ENCODE results near the gene BPTF. TPM values are rescaled to one million over a fixed set of nuclear protein-coding genes. Genes with fewer than 3 reads are reported as not detected.
"Not testable (repeated sequence)": the region's sequence is repeated elsewhere in the genome, so short reads cannot be mapped to it uniquely, and the experiment has no call there.

BPTF gene, protein sequence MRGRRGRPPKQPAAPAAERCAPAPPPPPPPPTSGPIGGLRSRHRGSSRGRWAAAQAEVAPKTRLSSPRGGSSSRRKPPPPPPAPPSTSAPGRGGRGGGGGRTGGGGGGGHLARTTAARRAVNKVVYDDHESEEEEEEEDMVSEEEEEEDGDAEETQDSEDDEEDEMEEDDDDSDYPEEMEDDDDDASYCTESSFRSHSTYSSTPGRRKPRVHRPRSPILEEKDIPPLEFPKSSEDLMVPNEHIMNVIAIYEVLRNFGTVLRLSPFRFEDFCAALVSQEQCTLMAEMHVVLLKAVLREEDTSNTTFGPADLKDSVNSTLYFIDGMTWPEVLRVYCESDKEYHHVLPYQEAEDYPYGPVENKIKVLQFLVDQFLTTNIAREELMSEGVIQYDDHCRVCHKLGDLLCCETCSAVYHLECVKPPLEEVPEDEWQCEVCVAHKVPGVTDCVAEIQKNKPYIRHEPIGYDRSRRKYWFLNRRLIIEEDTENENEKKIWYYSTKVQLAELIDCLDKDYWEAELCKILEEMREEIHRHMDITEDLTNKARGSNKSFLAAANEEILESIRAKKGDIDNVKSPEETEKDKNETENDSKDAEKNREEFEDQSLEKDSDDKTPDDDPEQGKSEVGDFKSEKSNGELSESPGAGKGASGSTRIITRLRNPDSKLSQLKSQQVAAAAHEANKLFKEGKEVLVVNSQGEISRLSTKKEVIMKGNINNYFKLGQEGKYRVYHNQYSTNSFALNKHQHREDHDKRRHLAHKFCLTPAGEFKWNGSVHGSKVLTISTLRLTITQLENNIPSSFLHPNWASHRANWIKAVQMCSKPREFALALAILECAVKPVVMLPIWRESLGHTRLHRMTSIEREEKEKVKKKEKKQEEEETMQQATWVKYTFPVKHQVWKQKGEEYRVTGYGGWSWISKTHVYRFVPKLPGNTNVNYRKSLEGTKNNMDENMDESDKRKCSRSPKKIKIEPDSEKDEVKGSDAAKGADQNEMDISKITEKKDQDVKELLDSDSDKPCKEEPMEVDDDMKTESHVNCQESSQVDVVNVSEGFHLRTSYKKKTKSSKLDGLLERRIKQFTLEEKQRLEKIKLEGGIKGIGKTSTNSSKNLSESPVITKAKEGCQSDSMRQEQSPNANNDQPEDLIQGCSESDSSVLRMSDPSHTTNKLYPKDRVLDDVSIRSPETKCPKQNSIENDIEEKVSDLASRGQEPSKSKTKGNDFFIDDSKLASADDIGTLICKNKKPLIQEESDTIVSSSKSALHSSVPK (N-terminal part only)
- 100 to 1,000 TPM; 105 to 120 (median 109) TPM for polyA plus RNA-seq (ENCODE audit: insufficient read length in 3 of 3)

DNA sequence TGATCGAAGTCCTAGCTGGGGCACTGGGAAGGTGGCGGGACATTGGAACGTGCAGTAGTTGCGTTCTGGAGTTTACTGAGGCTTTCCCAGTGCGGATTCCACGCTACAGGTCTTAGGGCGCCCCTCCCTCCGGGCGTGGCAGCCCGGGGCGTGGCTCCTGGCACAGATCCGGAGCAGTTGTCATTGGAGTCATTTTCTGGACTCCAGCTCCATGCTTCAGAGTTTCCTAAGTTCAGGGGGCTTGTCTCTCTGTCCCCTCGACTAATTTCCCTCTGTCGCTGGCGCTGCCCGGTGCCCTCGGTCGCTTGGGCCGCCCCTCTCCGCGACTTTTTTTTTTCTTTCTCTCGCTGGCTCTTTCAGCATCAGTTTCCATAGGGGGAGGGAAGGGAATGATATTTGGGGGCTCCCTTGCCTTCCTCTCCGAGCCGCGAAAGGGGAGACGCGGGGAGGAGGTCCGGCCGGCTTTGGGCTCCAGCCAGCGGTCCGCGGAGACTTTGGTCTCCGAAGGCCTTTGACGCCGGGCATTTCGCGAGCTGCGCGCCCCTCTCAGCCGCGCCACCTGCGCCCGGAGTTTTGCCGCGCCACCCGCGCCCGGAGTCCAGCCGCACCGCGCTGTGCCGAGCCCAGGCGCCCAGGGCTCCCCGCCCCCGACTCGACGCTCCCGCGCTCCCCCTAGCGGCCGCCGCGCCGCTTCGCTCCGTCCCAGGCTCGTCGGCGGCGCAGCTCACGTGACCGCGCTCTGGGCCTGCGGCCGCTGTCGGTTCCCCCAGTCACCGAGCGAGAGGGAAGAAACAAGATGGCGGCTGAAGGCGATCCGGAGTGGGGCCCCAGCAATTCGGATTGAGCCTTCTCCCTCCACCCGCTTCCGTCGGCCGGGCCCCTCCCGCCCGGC lies at the start of gene BPTF:
Gene BPTF (plus strand): TSS at position 769 of the 892 bp plus-strand sequence. CDS start 222 bp downstream, outside the sequence.
- peak; percentile 81 to 89 (median 85) for DNase-seq (ENCODE audit: low read depth in 3 of 3, low spot score in 2 of 3)

DNA sequence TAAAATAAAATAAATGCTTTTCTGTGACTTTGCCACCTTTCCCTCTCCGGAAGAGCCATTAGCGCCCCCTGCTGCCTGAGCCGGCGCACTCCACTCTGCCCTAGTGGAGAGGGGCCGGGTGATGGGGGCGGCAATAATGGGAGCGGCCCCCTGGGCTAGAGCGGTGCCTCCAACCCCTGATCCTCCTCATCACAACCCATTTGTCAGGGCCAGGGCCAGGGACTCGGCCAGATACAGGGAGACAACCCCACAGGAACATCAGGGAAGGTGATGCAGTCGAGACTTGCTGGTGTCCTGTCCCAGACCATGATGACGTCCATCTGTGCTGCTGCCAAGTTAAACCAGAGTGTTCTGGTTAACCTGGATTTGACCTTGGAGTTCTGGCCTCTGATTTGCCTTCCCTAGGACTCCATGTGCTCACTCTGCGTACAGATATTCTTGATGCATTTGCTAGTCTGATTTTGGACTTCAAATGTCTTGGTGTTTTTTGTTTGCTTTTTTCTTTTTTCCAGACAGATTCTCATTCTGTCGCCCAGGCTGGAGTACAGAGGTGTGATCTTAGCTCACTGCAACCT lies 46.1 kb upstream of the BPTF start:
- no peak for DNase-seq (ENCODE audit: low read depth in 3 of 3, low spot score in 2 of 3)

DNA sequence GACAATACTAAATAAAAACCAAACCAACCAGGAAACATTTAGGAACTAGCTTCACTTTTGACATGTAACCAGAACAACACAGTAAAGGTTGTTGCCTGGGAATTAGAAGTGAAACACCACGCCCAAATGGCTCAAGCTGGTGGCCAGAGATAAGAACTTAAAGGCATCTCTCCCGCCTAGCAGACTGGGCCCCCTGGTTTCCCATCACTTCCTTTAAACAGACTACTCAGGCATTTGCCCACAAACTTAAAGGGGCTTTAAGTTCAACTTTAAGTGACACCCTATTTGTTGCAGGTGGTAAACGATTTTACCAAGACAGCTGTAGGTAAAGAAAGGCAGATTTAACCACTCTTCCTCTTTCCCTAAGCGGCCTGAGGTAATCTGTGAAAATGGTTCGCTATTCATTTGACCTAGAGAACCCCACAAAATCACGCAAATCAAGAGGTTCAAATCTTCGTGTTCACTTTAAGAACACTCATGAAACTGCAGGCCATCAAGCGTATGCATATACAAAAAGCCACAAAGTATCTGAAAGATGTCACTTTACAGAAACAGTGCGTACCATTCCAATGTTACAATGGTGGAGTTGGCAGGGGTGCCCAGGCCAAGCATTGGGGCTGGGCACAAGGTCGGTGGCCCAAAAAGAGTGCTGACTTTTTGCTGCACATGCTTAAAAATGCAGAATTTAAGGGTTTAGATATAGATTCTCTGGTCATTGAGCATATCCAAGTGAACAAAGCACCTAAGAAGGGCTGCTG lies 40.8 kb upstream of the BPTF start:
- DNase-seq (ENCODE audit: low read depth in 3 of 3, low spot score in 2 of 3), result no peak

DNA sequence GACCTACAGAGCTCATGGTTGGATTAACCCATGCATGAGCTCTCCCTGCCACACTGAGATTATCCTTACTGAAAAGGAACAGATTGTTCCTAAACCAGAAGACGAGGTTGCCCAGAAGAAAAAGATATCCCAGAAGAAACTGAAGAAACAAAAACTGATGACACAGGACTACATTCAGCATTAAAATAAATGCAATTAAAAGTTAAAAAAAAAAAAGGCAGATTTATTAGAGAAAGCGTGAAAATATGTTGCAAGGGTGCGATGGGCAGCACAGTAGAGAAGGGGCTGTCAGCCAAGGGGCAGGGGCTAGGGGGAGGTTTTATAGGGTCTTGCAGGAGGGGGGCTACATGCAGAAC lies 40.2 kb upstream of the BPTF start:
- DNase-seq (ENCODE audit: low read depth in 3 of 3, low spot score in 2 of 3), result no peak

DNA sequence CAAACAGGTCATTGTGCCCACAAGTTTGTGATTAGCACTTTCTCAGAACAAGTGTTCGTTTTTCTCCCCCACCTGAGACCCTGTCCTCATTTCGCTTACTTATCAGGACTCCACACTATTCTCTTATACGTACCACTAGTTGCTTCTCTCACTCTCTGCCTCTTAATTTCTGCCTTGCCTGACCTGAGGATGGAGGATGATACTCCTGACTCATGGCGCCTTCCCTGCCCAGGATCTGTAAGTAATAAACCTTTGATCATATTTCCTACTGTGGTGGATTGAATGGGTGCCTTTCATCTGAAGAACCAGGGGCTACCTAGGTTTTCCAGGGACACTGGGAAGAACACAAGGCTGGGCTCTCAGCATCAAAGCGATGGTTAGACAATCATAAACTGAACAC lies 39.8 kb upstream of the BPTF start:
- no peak for DNase-seq (ENCODE audit: low read depth in 3 of 3, low spot score in 2 of 3)

DNA sequence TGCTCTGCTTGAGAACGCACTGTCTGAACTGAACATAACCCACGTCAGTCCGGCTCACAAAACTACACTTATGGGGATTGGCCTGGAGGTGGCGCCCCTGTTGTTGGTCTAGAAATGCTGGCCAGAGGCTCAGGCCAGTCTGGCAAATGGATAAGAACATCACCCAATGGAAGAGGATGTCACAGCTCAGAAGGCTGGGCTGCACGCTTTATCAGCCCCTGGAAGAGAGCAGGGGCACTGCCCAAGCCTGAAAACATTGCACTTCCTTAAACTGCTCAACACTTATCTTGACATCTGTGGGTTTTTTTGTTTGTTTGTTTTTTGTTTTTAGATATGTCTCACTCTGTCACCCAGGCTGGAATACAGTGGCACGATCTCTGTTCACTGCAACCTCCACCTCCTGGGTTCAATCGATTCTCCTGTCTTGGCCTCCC lies 24.8 kb upstream of the BPTF start:
- peak in 1 of 3 donors; percentile 27 for DNase-seq (ENCODE audit: low read depth in 3 of 3, low spot score in 2 of 3)

DNA sequence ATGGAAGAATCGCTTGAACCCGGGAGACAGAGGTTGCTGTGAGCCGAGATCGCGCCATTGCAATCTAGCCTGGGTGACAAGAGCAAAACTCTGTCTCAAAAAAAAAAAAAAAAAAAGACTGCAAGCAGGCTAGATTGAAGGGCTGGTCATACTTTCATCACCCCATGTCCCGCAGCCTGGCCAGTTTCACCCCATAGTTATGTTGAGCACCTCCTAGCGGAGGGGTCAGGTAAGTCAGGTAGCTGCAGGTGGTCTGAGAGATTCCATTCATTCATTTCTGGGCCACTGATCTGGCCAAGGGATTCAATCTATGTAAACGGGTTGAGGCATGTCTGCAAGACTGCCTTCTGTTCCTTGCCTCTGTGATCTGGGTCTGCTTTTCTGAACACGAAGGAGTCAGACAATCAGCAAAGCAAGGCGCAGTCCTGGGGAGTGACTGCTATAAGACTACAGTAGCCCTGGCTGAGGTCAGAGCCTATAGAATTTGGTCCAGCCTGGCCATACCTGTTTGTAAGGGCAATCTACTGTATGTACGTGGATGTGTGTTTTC lies 23.6 kb upstream of the BPTF start:
- DNase-seq (ENCODE audit: low read depth in 3 of 3, low spot score in 2 of 3), result no peak

DNA sequence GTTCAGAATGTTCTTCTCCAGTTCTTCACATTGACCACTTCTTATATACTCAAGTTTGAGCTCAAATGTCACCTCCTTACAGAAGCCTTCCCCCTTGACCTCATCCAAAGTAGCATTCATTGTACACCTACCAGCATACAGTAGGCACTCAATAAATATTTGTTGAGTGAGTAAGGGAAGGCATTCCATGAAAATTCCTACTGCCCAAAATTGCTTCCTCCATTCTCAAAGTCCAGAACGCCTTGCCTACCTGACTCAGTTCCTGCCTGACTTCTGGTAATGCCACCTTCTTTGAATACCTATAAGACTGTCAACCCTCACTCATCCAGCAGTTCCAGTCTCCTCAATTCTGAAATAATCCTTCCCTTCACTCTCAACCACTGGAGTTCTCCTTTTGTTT lies 14.8 kb upstream of the BPTF start:
- DNase-seq (ENCODE audit: low read depth in 3 of 3, low spot score in 2 of 3), result no peak

DNA sequence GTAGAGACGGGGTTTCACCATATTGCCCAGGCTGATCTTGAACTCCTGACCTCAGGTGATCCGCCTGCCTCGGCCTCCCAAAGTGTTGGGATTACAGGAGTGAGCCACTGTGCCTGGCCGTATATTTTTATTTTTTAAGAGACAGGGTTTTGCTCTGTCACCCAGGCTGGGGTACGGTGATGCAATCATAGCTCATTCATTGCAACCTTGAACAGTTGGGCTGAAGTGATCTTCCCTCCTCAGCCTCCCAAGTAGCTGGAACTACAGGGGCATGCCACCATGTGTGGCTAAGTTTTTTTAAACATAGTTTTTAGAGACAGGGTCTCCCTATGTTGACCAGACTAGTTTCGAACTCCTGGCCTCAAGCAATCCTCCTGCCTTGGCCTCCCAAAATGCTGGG lies 12.9 kb upstream of the BPTF start:
- DNase-seq (ENCODE audit: low read depth in 3 of 3, low spot score in 2 of 3), result not testable (repeated sequence)

DNA sequence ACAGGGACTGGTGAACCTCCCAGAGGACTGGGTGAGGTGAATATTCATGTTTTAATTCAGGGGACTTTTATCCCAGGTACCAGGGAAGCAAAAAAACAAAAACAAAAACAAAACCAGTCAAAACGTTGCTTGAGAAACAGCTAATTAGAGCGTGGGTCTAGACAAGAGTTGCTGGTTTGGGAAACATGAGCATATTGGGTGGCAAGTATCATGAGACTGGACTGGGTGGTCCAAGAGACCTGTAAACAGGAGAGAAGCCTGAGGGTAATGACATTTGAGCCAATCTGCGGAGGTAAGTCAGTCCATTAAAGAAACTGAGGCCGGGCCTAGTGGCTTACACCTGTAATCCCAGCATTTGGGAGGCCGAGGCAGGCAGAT lies 11.5 kb upstream of the BPTF start:
- DNase-seq (ENCODE audit: low read depth in 3 of 3, low spot score in 2 of 3), result no peak

DNA sequence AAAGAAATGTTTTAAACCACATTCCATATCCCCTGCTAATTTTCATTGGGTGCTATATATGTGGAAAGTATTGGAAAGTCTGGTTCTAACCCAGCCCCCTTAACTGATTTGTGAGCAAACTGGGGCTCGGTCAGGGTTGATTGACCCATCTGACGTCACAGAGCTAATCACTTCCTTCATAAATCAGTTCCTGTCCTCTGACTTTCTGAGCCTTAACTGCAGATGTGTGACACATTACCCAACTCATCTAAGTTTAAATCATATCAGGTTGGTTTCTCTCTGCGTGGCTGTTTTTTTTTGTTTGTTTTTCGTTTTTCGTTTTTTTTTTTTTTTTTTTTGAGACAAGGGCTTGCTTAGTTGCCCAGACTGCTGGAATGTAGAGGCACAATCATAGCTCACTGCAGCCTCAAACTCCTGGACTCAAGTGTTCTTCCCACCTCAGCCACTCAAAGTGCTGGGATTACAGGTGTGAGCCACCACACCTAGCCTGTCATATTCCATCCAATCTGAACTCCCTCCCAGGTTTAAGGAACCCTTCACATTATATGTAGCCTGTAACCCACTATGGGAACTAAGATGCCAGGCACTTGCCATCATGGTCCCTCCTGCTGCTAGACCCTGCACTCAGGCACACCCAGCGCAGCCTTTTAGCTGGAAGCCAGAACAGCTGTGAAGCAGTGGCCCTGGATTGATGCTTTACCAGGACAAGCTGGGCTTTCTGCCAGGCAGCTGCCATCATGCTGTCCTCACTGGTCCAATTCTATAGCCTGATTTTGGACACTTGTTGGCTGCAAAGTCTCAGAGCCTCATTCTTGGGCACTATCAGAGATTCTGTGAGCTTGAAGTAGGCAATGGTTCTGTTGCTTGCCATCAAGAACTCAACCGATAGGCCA lies 6.9 kb upstream of the BPTF start:
- no peak for DNase-seq (ENCODE audit: low read depth in 3 of 3, low spot score in 2 of 3)

DNA sequence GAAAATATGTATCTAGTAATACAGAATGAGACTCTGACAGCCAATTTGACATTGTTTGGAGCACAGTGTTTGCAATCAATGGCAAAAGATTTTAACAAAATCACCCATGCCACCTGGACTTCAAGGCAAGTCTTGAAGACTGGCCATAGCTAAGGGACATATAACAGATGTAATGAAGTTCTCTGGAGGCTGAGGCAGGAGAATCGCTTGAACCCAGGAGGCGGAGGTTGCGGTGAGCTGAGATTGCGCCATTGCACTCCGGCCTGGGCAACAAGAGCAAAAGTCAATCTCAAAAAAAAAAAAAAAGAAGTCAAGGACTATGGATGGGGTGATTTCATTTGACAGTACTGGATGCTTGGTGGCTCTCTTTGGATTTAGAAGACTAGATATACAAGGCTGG lies 5.6 kb upstream of the BPTF start:
- no peak for DNase-seq (ENCODE audit: low read depth in 3 of 3, low spot score in 2 of 3)

DNA sequence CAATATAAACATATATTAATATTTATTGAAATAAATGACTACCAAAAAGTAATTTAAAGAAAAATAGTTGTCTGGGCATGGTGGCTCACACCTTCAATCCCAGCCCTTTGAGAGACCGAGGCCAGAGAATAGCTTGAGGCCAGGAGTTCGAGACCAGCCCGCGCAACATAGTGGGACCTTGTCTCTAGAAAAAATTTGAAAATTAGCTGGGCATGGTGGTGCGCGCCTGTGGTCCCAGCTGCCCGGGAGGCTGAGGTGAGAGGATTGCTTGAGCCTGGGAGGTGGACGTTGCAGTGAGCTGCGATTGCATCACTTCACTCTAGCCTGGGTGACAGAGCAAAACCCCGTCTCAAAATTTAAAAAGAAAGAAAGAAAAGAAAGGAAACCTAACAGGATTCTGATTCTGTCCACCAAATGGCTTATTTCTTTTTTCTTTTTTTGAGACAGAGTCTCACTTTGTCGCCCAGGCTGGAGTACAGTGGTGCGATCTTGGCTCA lies 3.4 kb upstream of the BPTF start:
- no peak for DNase-seq (ENCODE audit: low read depth in 3 of 3, low spot score in 2 of 3)

DNA sequence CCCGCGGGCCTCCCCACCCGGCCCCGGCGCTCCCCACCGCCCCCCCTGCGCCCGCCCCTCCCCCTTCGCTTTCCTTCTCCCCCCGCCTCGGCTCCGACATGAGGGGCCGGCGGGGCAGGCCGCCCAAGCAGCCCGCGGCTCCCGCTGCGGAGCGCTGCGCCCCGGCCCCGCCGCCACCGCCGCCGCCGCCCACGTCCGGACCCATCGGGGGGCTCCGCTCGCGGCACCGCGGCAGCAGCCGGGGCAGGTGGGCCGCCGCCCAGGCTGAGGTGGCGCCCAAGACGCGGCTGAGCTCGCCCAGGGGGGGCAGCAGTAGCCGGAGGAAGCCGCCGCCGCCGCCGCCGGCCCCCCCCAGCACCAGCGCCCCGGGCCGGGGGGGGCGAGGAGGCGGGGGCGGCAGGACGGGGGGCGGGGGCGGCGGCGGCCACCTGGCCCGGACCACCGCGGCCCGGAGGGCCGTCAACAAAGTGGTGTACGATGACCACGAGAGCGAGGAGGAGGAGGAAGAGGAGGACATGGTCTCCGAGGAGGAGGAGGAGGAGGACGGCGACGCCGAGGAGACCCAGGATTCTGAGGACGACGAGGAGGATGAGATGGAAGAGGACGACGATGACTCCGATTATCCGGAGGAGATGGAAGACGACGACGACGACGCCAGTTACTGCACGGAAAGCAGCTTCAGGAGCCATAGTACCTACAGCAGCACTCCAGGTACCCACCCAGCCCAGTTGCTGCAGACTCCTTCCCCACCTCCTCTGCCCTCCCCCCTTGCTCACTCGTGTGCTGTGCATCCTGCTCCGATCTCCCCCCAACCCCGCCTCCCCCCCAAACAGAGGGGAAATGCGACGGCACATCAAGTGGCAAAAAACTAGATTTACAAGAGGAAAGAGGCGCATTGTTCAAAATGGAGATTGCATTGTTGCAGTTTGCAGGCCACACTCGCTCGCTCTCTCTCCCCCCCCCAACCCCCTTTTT lies 611 bp downstream of the BPTF start:
- peak in 2 of 3 donors; percentile 45 to 70 for DNase-seq (ENCODE audit: low read depth in 3 of 3, low spot score in 2 of 3)

DNA sequence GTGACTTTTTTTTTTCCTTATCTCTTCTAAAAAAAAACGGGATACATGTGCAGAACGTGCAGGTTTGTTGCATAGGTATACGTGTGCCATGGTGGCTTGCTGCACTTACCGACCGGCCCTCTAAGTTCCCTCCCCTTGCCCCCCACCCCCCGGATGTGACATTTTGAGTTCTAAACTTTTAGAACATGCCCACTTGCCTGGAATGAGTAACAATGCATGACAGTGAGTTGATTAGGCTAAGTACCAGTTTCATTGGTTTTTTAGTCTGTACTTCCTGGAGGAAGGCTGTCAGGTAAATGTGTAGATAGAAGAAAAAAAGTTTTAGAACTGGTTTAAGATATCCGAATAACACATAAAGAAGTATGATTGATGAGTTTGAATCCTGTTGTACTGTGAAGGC lies 4.0 kb downstream of the BPTF start:
- no peak for DNase-seq (ENCODE audit: low read depth in 3 of 3, low spot score in 2 of 3)

DNA sequence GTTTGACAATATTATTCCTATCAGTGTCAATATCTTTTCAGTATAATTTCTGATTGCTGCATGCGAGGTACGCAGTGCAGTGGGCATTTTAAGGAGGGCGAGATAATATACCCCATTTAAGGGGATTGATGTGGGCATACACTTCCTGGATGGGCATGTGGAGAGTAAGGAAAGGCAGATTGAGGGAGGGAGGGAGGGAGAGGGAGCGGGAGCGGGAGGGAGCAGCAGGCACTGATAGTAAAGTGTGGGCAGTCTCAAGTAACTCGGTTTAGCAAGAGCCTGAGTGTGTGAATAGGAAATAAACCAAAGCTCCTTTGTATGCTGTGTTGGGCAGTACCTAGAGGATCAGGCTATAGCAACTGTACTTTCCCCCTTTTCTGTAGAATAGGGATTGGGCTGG lies 5.1 kb downstream of the BPTF start:
- DNase-seq (ENCODE audit: low read depth in 3 of 3, low spot score in 2 of 3), result no peak
